Cardiac fibroblast (primary cell): ENCODE results near the gene CEACAM20.
"Not testable (repeated sequence)": the region's sequence is repeated elsewhere in the genome, so short reads cannot be mapped to it uniquely, and the experiment has no call there.

Experiments used
- DNase-seq, 2 donors: peaks; one replicate each; pipeline versions ENCODE4 v3.0.0 to v3.0.0-alpha.2; 2010; ENCODE audit warnings: low read depth in 2 of 2
- H3K4me3 ChIP-seq, 2 donors: replicated peaks in 1 of 2; 1 replicate in 1 of 2; 2 replicates in 1 of 2; pipeline ENCODE4 v1.5.1; 2011; ENCODE audit warnings: low read depth in 2 of 2, low read length in 2 of 2, mild to moderate bottlenecking in 2 of 2, moderate library complexity in 1 of 2
- CTCF ChIP-seq: IDR thresholded peaks from one replicate; pipeline ENCODE4 v1.5.1; 2011; ENCODE audit warnings: low read depth, mild to moderate bottlenecking, low read length, inconsistent platforms

CEACAM20 gene

GRCh38 chr19:44549507-44549906, 20.0 kb upstream of the CEACAM20 start:
- DNase-seq = no peak
- H3K4me3 ChIP-seq = no peak overlapping the region
- no peak for TF ChIP-seq CTCF

DNA sequence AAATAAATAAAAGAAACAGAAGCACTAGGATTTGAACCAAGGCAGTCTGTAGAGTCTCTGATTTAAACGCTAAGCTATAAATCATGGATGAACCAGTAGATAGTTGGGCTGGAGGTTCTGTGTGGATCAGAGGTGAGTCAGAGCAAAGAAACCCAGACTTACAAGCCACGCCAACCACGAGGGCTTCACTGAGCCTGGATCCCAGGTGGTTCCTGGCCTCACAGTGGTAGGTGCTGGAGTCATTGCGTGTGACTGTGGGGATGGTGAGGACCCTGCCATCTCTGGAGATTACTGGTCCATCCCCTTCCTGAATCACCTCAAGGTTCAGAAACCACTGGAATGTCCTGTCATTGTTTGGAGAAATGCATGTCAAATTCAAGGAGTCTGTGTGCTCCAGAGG, 19.3 kb upstream of the CEACAM20 start:
- TF ChIP-seq CTCF = no peak
- DNase-seq = peak in 1 of 2 donors; percentile 91
- H3K4me3 ChIP-seq = no peak overlapping the region

GRCh38 chr19:44544031-44544430, 14.6 kb upstream of the CEACAM20 start:
- no peak for TF ChIP-seq CTCF
- no peak overlapping the region for H3K4me3 ChIP-seq
- no peak for DNase-seq

GRCh38 chr19:44542671-44543070, 13.2 kb upstream of the CEACAM20 start:
- TF ChIP-seq CTCF = no peak
- no peak overlapping the region for H3K4me3 ChIP-seq
- no peak for DNase-seq

DNA sequence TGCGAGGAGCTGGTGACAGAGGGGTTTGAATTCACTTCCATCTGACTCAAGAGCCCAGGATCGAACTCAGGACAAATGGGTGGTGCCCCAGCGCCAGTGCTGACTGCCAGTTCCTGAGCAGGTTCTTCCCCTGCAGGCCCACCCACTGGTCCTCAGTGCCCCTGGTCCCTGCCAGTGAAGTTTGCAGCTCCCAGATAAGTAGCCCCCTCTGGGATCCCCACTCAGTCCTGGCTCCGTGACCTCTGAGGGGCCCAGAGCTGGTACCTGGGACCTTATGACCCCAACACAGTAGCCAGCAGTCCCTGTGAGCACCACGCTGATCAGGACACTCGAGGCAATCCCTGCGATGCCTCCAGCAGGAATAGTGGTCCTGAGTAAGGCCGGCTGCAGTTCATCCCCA, 11.3 kb upstream of the CEACAM20 start:
- no peak overlapping the region for H3K4me3 ChIP-seq
- DNase-seq = no peak
- TF ChIP-seq CTCF = no peak

DNA sequence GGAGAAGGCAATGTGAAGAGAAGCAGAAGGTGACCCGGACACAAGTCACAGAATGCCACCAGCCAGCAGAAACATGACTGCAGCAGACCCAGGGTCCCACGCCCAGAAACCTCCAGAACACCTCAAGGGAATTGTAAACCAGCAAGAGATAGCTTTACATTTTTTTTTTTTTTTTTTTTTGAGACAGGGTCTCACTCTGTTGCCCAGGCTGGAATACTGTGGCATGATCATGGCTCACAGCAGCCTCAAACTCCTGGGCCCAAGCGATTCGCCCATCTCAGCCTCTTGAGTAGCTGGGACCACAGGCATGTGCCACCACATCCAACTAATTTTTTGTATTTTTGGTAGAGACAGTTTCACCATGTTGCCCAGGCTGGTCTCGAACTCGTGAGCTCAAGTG, 10.5 kb upstream of the CEACAM20 start:
- H3K4me3 ChIP-seq = no peak overlapping the region
- TF ChIP-seq CTCF = no peak

DNA sequence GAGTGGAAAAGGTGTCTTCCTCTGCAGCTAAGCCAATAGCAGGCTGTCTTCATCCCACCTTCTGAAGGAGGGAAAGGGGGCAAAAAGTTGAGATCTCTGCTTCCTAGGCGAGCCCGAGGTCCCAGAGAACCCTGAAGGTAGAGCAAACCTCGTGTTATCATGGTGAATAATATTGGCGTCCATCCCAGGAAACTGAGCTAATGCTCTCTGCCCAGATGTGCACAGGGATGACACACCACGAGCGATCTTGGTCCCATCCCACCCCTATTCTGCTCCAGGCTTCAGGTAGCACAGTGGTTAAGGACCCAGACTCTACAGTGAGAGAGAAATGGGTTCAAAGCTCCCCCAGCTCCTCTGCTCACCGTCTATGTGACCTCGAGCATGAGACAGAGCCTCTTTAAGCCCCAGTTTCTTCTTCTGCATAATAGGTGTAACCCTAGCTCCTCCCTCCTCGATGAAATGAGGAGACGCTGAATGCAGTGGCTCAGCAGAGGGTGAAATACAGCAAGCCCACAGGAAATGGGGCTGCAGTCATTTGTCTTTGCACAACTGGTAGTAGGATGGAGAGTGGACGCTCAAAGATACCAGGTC, 9.9 kb upstream of the CEACAM20 start:
- no peak overlapping the region for H3K4me3 ChIP-seq
- peak in 1 of 2 donors; percentile 57 for DNase-seq
- no peak for TF ChIP-seq CTCF

More for the DNA sequence above, 10.5 kb upstream of the CEACAM20 start:
- no peak for DNase-seq

DNA sequence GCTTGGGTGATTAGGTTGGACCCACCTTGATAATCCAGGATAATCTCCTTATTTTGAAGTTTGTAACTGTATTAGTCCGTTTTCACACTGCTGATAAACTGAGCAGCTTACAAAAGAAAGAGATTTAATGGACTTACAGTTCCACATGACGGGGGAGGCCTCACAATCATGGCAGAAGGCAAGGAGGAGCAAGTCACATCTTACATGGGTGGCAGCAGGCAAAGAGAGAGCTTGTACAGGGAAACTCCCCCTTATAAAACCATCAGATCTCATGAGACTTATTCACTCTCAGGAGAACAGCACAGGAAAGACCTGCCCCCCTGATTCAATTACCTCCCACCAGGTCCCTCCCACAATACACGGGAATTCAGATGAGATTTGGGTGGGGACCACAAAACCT, 5.9 kb upstream of the CEACAM20 start:
- not testable (repeated sequence) for H3K4me3 ChIP-seq, DNase-seq
